H1 (cell line): ENCODE measurements around the gene RASSF9. TPM values are rescaled to one million over a fixed set of nuclear protein-coding genes. Genes with fewer than 3 reads are reported as not detected.

Experiments used
- CTCF ChIA-PET: fragments of 300-600 bp; sonication (Branson Sonifier 250); formaldehyde crosslinking; loops from one replicate; lab custom pipeline; 2021; ENCODE audit not compliant: partially characterized antibody; lab: Charles Lee
- POLR2A ChIA-PET: fragments of 300-600 bp; sonication (Branson Sonifier 250); formaldehyde crosslinking; loops from one replicate; lab custom pipeline; 2021; ENCODE audit warnings: inconsistent platforms; ENCODE audit not compliant: partially characterized antibody; lab: Charles Lee
- DNase-seq, 2 experiments: peaks; one replicate each; pipeline versions ENCODE4 v3.0.0 to v3.0.0-alpha.2; 2010 to 2022; ENCODE audit warnings: low spot score in 2 of 2, low read depth in 1 of 2, mixed read lengths in 1 of 2
- FAIRE-seq: peaks from 2 replicates; lab custom pipeline; 2011; peaks lifted over from hg19 to GRCh38; lab: Jason Lieb, UNC
- H2AFZ ChIP-seq: 2 replicates; pipeline ENCODE4 v1.8.1; 2012; ENCODE audit warnings: low read length, inconsistent platforms
- H2AK5ac ChIP-seq: 2 replicates; pipeline ENCODE4 v1.6.1; 2013; ENCODE audit warnings: low read depth, low read length
- H2BK120ac ChIP-seq: replicated peaks from 2 replicates; pipeline ENCODE3; 2013; ENCODE audit warnings: low read depth, low read length, inconsistent platforms
- H2BK12ac ChIP-seq: 2 replicates; pipeline ENCODE4 v1.6.1; 2013; ENCODE audit warnings: low read depth, low read length
- H2BK15ac ChIP-seq: 2 replicates; pipeline ENCODE4 v1.6.1; 2013; ENCODE audit warnings: low read length
- H2BK20ac ChIP-seq: 2 replicates; pipeline ENCODE4 v1.6.1; 2013; ENCODE audit warnings: low read length
- H2BK5ac ChIP-seq: 2 replicates; pipeline ENCODE4 v1.6.1; 2013; ENCODE audit warnings: low read depth, low read length
- H3K14ac ChIP-seq: 2 replicates; pipeline ENCODE4 v1.6.1; 2013; ENCODE audit warnings: inconsistent platforms; ENCODE audit not compliant: insufficient read length
- H3K18ac ChIP-seq: 2 replicates; pipeline ENCODE4 v1.6.1; 2013; ENCODE audit warnings: low read length; ENCODE audit errors: extremely low read depth
- H3K23ac ChIP-seq: 2 replicates; pipeline ENCODE4 v1.6.1; 2013; ENCODE audit warnings: inconsistent platforms; ENCODE audit not compliant: insufficient read length
- H3K23me2 ChIP-seq: 2 replicates; pipeline ENCODE4 v1.6.1; 2013; ENCODE audit warnings: low read depth, low read length
- H3K27ac ChIP-seq: 2 replicates; pipeline ENCODE4 v1.6.1; 2011; ENCODE audit warnings: low read depth, low read length, inconsistent platforms
- H3K27me3 ChIP-seq, 4 experiments: replicated peaks in 1 of 4; 1 replicate in 1 of 4; 2 replicates in 3 of 4; pipeline versions ENCODE4 v1.6.1 to v1.8.1; 2011 to 2013; ENCODE audit warnings: low read length in 3 of 4, mild to moderate bottlenecking in 3 of 4, inconsistent platforms in 2 of 4, mixed read lengths in 2 of 4, moderate library complexity in 1 of 4; ENCODE audit not compliant: control insufficient read depth in 3 of 4, insufficient read depth in 3 of 4; ENCODE audit errors: extremely low read depth in 1 of 4
- H3K36me3 ChIP-seq, 4 experiments: 2 replicates each; pipeline versions ENCODE4 v1.6.1 to v1.8.1; 2011 to 2013; ENCODE audit warnings: mild to moderate bottlenecking in 4 of 4, low read length in 3 of 4, moderate library complexity in 2 of 4, control low read depth in 1 of 4, inconsistent platforms in 1 of 4; ENCODE audit not compliant: insufficient read depth in 4 of 4, control insufficient read depth in 2 of 4
- H3K4ac ChIP-seq: replicated peaks from 2 replicates; pipeline ENCODE3; 2013; ENCODE audit warnings: low read length, low read depth, mixed read lengths, inconsistent platforms; ENCODE audit not compliant: insufficient read length
- H3K4me1 ChIP-seq, 4 experiments: replicated peaks in 1 of 4; 1 replicate in 1 of 4; 2 replicates in 3 of 4; pipeline versions ENCODE4 v1.6.1 to v1.8.1; 2011 to 2013; ENCODE audit warnings: low read length in 3 of 4, inconsistent platforms in 2 of 4, mixed read lengths in 1 of 4; ENCODE audit not compliant: insufficient read depth in 4 of 4, control insufficient read depth in 3 of 4
- H3K4me2 ChIP-seq, 2 experiments: 2 replicates each; pipeline versions ENCODE4 v1.6.1 to v1.8.1; 2011 to 2013; ENCODE audit warnings: low read depth in 2 of 2, low read length in 2 of 2, control low read depth in 1 of 2, inconsistent platforms in 1 of 2, mild to moderate bottlenecking in 1 of 2; ENCODE audit not compliant: insufficient read depth in 1 of 2
- H3K4me3 ChIP-seq, 4 experiments: fragments of 200-600, 300-600 bp in 1 of 4; sonication (generic), shearing (Covaris generic), sonication (Bioruptor Twin) in 1 of 4; 2 replicates each; pipeline versions ENCODE4 v1.5.1 to v1.8.1; 2011 to 2016; ENCODE audit warnings: low read length in 4 of 4, low read depth in 3 of 4, control low read depth in 2 of 4, inconsistent platforms in 2 of 4, mild to moderate bottlenecking in 2 of 4, mixed read lengths in 1 of 4, moderate library complexity in 1 of 4; ENCODE audit not compliant: insufficient read depth in 2 of 4; ENCODE audit errors: extremely low read depth in 1 of 4
- H3K56ac ChIP-seq: replicated peaks from 2 replicates; pipeline ENCODE3; 2013; ENCODE audit warnings: low read depth, mild to moderate bottlenecking, mixed read lengths, low read length, inconsistent platforms; ENCODE audit not compliant: insufficient read length
- H3K79me1 ChIP-seq: 2 replicates; pipeline ENCODE4 v1.6.1; 2013; ENCODE audit warnings: low read depth, low read length, control low read depth
- H3K79me2 ChIP-seq, 2 experiments: 2 replicates each; pipeline versions ENCODE4 v1.6.1 to v1.8.1; 2012 to 2013; ENCODE audit warnings: low read length in 2 of 2, mild to moderate bottlenecking in 2 of 2, inconsistent platforms in 1 of 2; ENCODE audit not compliant: insufficient read depth in 2 of 2, control insufficient read depth in 1 of 2
- H3K9ac ChIP-seq, 4 experiments: replicated peaks in 1 of 4; 1 replicate in 1 of 4; 2 replicates in 3 of 4; pipeline versions ENCODE4 v1.6.1 to v1.8.1; 2011 to 2013; ENCODE audit warnings: low read depth in 3 of 4, low read length in 3 of 4, control low read depth in 2 of 4, mild to moderate bottlenecking in 2 of 4, moderate library complexity in 2 of 4, inconsistent platforms in 1 of 4; ENCODE audit errors: extremely low read depth in 1 of 4
- H3K9me3 ChIP-seq, 2 experiments: 2 replicates each; pipeline versions ENCODE4 v1.6.1 to v1.8.1; 2012 to 2013; ENCODE audit warnings: mild to moderate bottlenecking in 2 of 2, moderate library complexity in 2 of 2, control low read depth in 1 of 2, inconsistent platforms in 1 of 2, low read depth in 1 of 2, low read length in 1 of 2, mixed read lengths in 1 of 2; ENCODE audit not compliant: insufficient read depth in 2 of 2
- H4K20me1 ChIP-seq, 2 experiments: replicated peaks in 1 of 2; 2 replicates each; pipeline versions ENCODE3 to v1.8.1; 2011 to 2013; ENCODE audit warnings: inconsistent platforms in 2 of 2, low read length in 2 of 2, mild to moderate bottlenecking in 1 of 2; ENCODE audit not compliant: insufficient read depth in 2 of 2, control insufficient read depth in 1 of 2
- H4K5ac ChIP-seq: 2 replicates; pipeline ENCODE4 v1.6.1; 2013; ENCODE audit warnings: low read length, low read depth, mixed read lengths, inconsistent platforms; ENCODE audit not compliant: insufficient read length
- H4K8ac ChIP-seq: 2 replicates; pipeline ENCODE4 v1.8.0; 2013; ENCODE audit warnings: mild to moderate bottlenecking, moderate library complexity, low read length, inconsistent platforms; ENCODE audit not compliant: insufficient read depth; ENCODE audit errors: extremely low read depth
- H4K91ac ChIP-seq: replicated peaks from 2 replicates; pipeline ENCODE3; 2013; ENCODE audit warnings: low read length, mixed read lengths, inconsistent platforms; ENCODE audit not compliant: insufficient read length
- CTBP2 ChIP-seq: IDR thresholded peaks from 2 replicates; pipeline ENCODE4 v1.7.0; 2011; ENCODE audit warnings: borderline replicate concordance, mild to moderate bottlenecking, moderate library complexity, mixed read lengths, low read length; ENCODE audit not compliant: insufficient read depth, insufficient read length
- GABPA ChIP-seq: IDR thresholded peaks from 2 replicates; pipeline ENCODE4 v1.6.1; 2011; ENCODE audit warnings: mild to moderate bottlenecking, low read length, moderate library complexity, borderline replicate concordance; ENCODE audit not compliant: insufficient read depth
- HDAC6 ChIP-seq: IDR thresholded peaks from one replicate; pipeline ENCODE4 v1.7.1; 2012; ENCODE audit warnings: low read depth, mild to moderate bottlenecking, inconsistent platforms, low read length, moderate library complexity
- KDM4A ChIP-seq: IDR thresholded peaks from one replicate; pipeline ENCODE4 v1.7.1; 2012; ENCODE audit warnings: low read depth, mild to moderate bottlenecking, moderate library complexity, low read length, inconsistent platforms; ENCODE audit not compliant: severe bottlenecking
- WGBS, 2 experiments: shearing (Covaris generic) in 1 of 2; methylation state at CpG; one replicate each; pipeline versions ENCODE4 v1.1.6 to v1.1.7; 2013 to 2015; ENCODE audit warnings: low lambda C conversion rate in 2 of 2, mixed read lengths in 2 of 2, inconsistent platforms in 1 of 2, low coverage in 1 of 2, missing lambda C conversion rate in 1 of 2; ENCODE audit not compliant: insufficient replicate concordance in 2 of 2, insufficient coverage in 1 of 2, insufficient read length in 1 of 2; ENCODE audit errors: extremely low coverage in 1 of 2, missing lambda C conversion rate in 1 of 2; 5-methylcytosine and 5-hydroxymethylcytosine counted together
- polyA plus RNA-seq, 7 experiments: library from polyadenylated mRNA; depleted of rRNA in 3 of 7; stranded (reverse) in 5 of 7; unstranded in 2 of 7; fragments of >200 nt in 5 of 7; fragments of 200-250 nt in 2 of 7; gene quantifications; 1 replicate in 5 of 7; 2 replicates in 1 of 7; 4 replicates in 1 of 7; pipeline versions ENCODE4 v1.2.1 to v1.2.3, GENCODE V29; 2011 to 2013; ENCODE audit warnings: missing spikeins in 2 of 7, mixed read lengths in 2 of 7
- total RNA-seq: library from RNA; stranded (reverse); fragmentation: NEBNext Ultra II Directional; extraction: Animal tissue kit (Norgen Biotek cat#: 25700); gene quantifications from 2 replicates; pipeline ENCODE4 v1.2.1, GENCODE V29; 2021

The RASSF9 gene
- total and polyA plus RNA-seq, 2 of the 8 experiments (the other 6 are each of a cell fraction or from before 2014, with no cell fraction given): 0.06 to 0.39 TPM

- H4K8ac ChIP-seq: no peak overlapping the region
- H3K79me2 ChIP-seq: no peaks in the 10 kb centered on the region
- no peaks in the 10 kb centered on the region for H3K23me2 ChIP-seq
- H3K9me3 ChIP-seq: no peaks in the 10 kb centered on the region
- H3K27me3 ChIP-seq: no peaks in the 10 kb centered on the region
- ChIA-PET CTCF (interaction anchor here (0.7 to 2.1 kb wide), 4 partner anchors 13 to 73 kb away, joined by 3 to 8 read pairs (median 3); no protein-coding TSS in a partner anchor), POLR2A (no interaction called here)
- H4K20me1 ChIP-seq: no peaks in the 10 kb centered on the region
- H2BK15ac ChIP-seq: no peak overlapping the region
- no peaks in the 10 kb centered on the region; a peak in 1 of 8 replicates for H3K36me3 ChIP-seq
- H3K27ac ChIP-seq: no peak overlapping the region
- DNase-seq: no peak
- H2BK20ac ChIP-seq: no peak overlapping the region
- no peak overlapping the region for H3K23ac ChIP-seq
- WGBS, 2 experiments: 100% methylated on average over 1 of the region's 1 CpG; no CpG with 5 or more reads in 1 of the 2 experiments
- H2AK5ac ChIP-seq: no peak overlapping the region
- no peak overlapping the region for H3K14ac ChIP-seq
- H3K56ac ChIP-seq: no peak overlapping the region
- no peak overlapping the region for H2BK5ac ChIP-seq
- no peak overlapping the region for H4K5ac ChIP-seq
- H3K4me1 ChIP-seq: no peaks in the 10 kb centered on the region
- H2BK120ac ChIP-seq: no peak overlapping the region
- TF ChIP-seq KDM4A (no peak), HDAC6 (no peak), CTBP2 (no peak), GABPA (no peak)
- H3K4me2 ChIP-seq: no peak overlapping the region
- no peak overlapping the region for H3K4ac ChIP-seq
- no peak overlapping the region for H2BK12ac ChIP-seq
- H3K18ac ChIP-seq: no peak overlapping the region
- FAIRE-seq: no peak
- H3K9ac ChIP-seq: no peak overlapping the region
- no peaks in the 10 kb centered on the region for H3K79me1 ChIP-seq
- peak overlapping the region; percentile 88; the same call in 1 of the 2 replicates for H2AFZ ChIP-seq
- no peak overlapping the region for H3K4me3 ChIP-seq
- H4K91ac ChIP-seq: no peak overlapping the region
Measured at GRCh38 chr12:85794531-85794930, 41.7 kb downstream of the RASSF9 start.
